Inflammatory macrophage treated with lipopolysaccharide for 1 hour (primary cell): Measurements from ENCODE around the gene STAP1.
"Not testable (repeated sequence)": the region's sequence is repeated elsewhere in the genome, so short reads cannot be mapped to it uniquely, and the experiment has no call there.

ENCODE experiments used
- DNase-seq, 2 donors: peaks; one replicate each; pipeline ENCODE4 v3.0.0-alpha.2; 2020 to 2022

Gene STAP1

GRCh38 chr4:67558493-67558892 lies at the start of gene STAP1:
Gene STAP1 (plus strand): TSS chr4:67558727. CDS start chr4:67558810, 83 bp downstream.
- DNase-seq: peak in 1 of 2 donors; percentile 44

- no peak for DNase-seq
These were observed 46.0 kb upstream of the STAP1 start for GRCh38 chr4:67512501-67512900.

GRCh38 chr4:67520141-67520540 lies 38.4 kb upstream of the STAP1 start:
- DNase-seq: no peak

GRCh38 chr4:67521506-67521905 lies 37.0 kb upstream of the STAP1 start:
- no peak for DNase-seq

- no peak for DNase-seq
These were observed 36.3 kb upstream of the STAP1 start for GRCh38 chr4:67522230-67522629.

- DNase-seq: no peak
These were observed 35.5 kb upstream of the STAP1 start for GRCh38 chr4:67522851-67523671.

GRCh38 chr4:67524140-67524539 lies 34.4 kb upstream of the STAP1 start:
- not testable (repeated sequence) for DNase-seq

GRCh38 chr4:67531379-67531962 lies 27.1 kb upstream of the STAP1 start:
- DNase-seq: no peak

- DNase-seq: not testable (repeated sequence)
These were observed 26.1 kb upstream of the STAP1 start for GRCh38 chr4:67532397-67532796.

GRCh38 chr4:67533112-67533511 lies 25.4 kb upstream of the STAP1 start:
- DNase-seq: no peak

- no peak for DNase-seq
These were observed 23.2 kb upstream of the STAP1 start for GRCh38 chr4:67535280-67535840.

- DNase-seq: no peak
These were observed 18.7 kb upstream of the STAP1 start for GRCh38 chr4:67539830-67540229.

GRCh38 chr4:67542076-67542475 lies 16.5 kb upstream of the STAP1 start:
- DNase-seq: no peak

GRCh38 chr4:67545199-67546003 lies 13.1 kb upstream of the STAP1 start, which contains the start of gene CENPC:
Gene CENPC (minus strand): TSS chr4:67545503. CDS start chr4:67545355, 148 bp downstream.
- DNase-seq: peak; percentile 95 to 96

- DNase-seq: no peak
These were observed 12.5 kb upstream of the STAP1 start for GRCh38 chr4:67546004-67546356.

GRCh38 chr4:67546971-67547370 lies 11.6 kb upstream of the STAP1 start:
- DNase-seq: no peak

GRCh38 chr4:67549123-67549522 lies 9.4 kb upstream of the STAP1 start:
- DNase-seq: peak in 1 of 2 donors; percentile 32

GRCh38 chr4:67550451-67550850 lies 8.1 kb upstream of the STAP1 start:
- no peak for DNase-seq

GRCh38 chr4:67550857-67551256 lies 7.7 kb upstream of the STAP1 start:
- DNase-seq: no peak

- not testable (repeated sequence) for DNase-seq
These were observed 6.3 kb upstream of the STAP1 start for GRCh38 chr4:67552146-67552792.

GRCh38 chr4:67554096-67554495 lies 4.4 kb upstream of the STAP1 start:
- no peak for DNase-seq

GRCh38 chr4:67555447-67555846 lies 3.1 kb upstream of the STAP1 start:
- no peak for DNase-seq

- peak in 1 of 2 donors; percentile 48 for DNase-seq
These were observed 2.1 kb upstream of the STAP1 start for GRCh38 chr4:67556436-67556835.
